ENCODE results near the gene MAP2. TPM values are rescaled to one million over a fixed set of nuclear protein-coding genes. Genes with fewer than 3 reads are reported as not detected.

The MAP2 gene
- total RNA-seq, 4 donors from 2014 or later: 2.0 to 6.4 (median 2.7) TPM

- WGBS, 2 donors (ENCODE audit: low coverage in 1 of 2): 14 to 65% methylated on average over 1 to 4 of the region's 4 CpGs
- intact Hi-C loops (cut with DNase I; ENCODE audit: low total_unique reads) (no loop called here), in situ Hi-C loops (cut with MboI; ENCODE audit: low pct_ligation_motif_present in 1 of 4, low pct_unique_long_range_greater_than_20kb in 1 of 4, low sequenced_read_pairs in 3 of 4) (no loop called here)
- Histone ChIP-seq H3K27ac (no peak overlapping the region), H3K9me3 (no peaks in the 10 kb centered on the region), H3K36me3 (no peaks in the 10 kb centered on the region), H3K4me1 (no peaks in the 10 kb centered on the region), H3K4me3 (no peak overlapping the region), H3K27me3 (no peaks in the 10 kb centered on the region)
- DNase-seq: no peak
- TF ChIP-seq POLR2AphosphoS5 (IDR thresholded peaks at IDR 0.05) (no peak), POLR2A (IDR thresholded peaks at IDR 0.05) (no peak), EP300 (IDR thresholded peaks at IDR 0.05; ENCODE audit: low read depth) (no peak), CTCF (IDR thresholded peaks at IDR 0.05) (no peak)
Observed at GRCh38 chr2:209411718-209412117, 12.1 kb upstream of the MAP2 start.

GRCh38 chr2:209413311-209414014 lies 10.4 kb upstream of the MAP2 start:
- H3K27ac ChIP-seq: no peak overlapping the region
- H3K36me3 ChIP-seq: no peaks in the 10 kb centered on the region
- no peak overlapping the region for H3K4me3 ChIP-seq
- no peaks in the 10 kb centered on the region for H3K4me1 ChIP-seq
- no peak for DNase-seq
- no peaks in the 10 kb centered on the region for H3K9me3 ChIP-seq
- in situ Hi-C loops (cut with MboI; ENCODE audit: low pct_ligation_motif_present in 1 of 4, low pct_unique_long_range_greater_than_20kb in 1 of 4, low sequenced_read_pairs in 3 of 4): no loop called here
- H3K27me3 ChIP-seq: no peaks in the 10 kb centered on the region
- no peak for TF ChIP-seq POLR2AphosphoS5 (IDR thresholded peaks at IDR 0.05)
- WGBS, 2 donors (ENCODE audit: low coverage in 1 of 2): 38 to 53% methylated on average over 1 of the region's 1 CpG
- intact Hi-C loops (cut with DNase I; ENCODE audit: low total_unique reads): no loop called here

GRCh38 chr2:209416913-209417312 lies 6.9 kb upstream of the MAP2 start:
- no peak overlapping the region for H3K4me3 ChIP-seq
- no peak for DNase-seq
- H3K4me1 ChIP-seq: no peaks in the 10 kb centered on the region
- no peak overlapping the region for H3K27ac ChIP-seq
- TF ChIP-seq POLR2AphosphoS5 (IDR thresholded peaks at IDR 0.05): no peak
- no peak for TF ChIP-seq CTCF (IDR thresholded peaks at IDR 0.05)
- TF ChIP-seq POLR2A (IDR thresholded peaks at IDR 0.05): no peak
- no peak for TF ChIP-seq EP300 (IDR thresholded peaks at IDR 0.05; ENCODE audit: low read depth)
- H3K36me3 ChIP-seq: no peaks in the 10 kb centered on the region
- no peaks in the 10 kb centered on the region for H3K9me3 ChIP-seq
- in situ Hi-C loops (cut with MboI; ENCODE audit: low pct_ligation_motif_present in 1 of 4, low pct_unique_long_range_greater_than_20kb in 1 of 4, low sequenced_read_pairs in 3 of 4): no loop called here
- intact Hi-C loops (cut with DNase I; ENCODE audit: low total_unique reads): loop anchor here (5.0 kb wide), 1 partner anchor 1190 kb away; no protein-coding TSS in a partner anchor
- H3K27me3 ChIP-seq: no peaks in the 10 kb centered on the region

GRCh38 chr2:209422191-209422754 lies 1.6 kb upstream of the MAP2 start:
- Histone ChIP-seq H3K36me3 (no peaks in the 10 kb centered on the region), H3K27me3 (peaks cover 7% of the 10 kb centered on the region), H3K9me3 (no peaks in the 10 kb centered on the region), H3K4me3 (no peak overlapping the region), H3K4me1 (peaks cover 0 to 17% (median 11%) of the 10 kb centered on the region in 4 donors), H3K27ac (no peak overlapping the region)
- DNase-seq: no peak
- WGBS, 2 donors (ENCODE audit: low coverage in 1 of 2): 74 to 92% methylated on average over 2 to 6 of the region's 6 CpGs
- in situ Hi-C loops (cut with MboI; ENCODE audit: low pct_ligation_motif_present in 1 of 4, low pct_unique_long_range_greater_than_20kb in 1 of 4, low sequenced_read_pairs in 3 of 4) (no loop called here), intact Hi-C loops (cut with DNase I; ENCODE audit: low total_unique reads) (no loop called here)
- TF ChIP-seq POLR2A (IDR thresholded peaks at IDR 0.05) (no peak), POLR2AphosphoS5 (IDR thresholded peaks at IDR 0.05) (no peak), EP300 (IDR thresholded peaks at IDR 0.05; ENCODE audit: low read depth) (no peak), CTCF (IDR thresholded peaks at IDR 0.05) (no peak)

All from transverse colon (tissue), 4 donors.